Type B pancreatic cell (in vitro differentiated cells): Measurements from ENCODE around the gene MEGF9. TPM values are rescaled to one million over a fixed set of nuclear protein-coding genes. Genes with fewer than 3 reads are reported as not detected.

ENCODE experiments used
- DNase-seq: peaks from one replicate; pipeline ENCODE4 v3.0.0; 2021; ENCODE audit warnings: mixed read lengths; ENCODE audit not compliant: unreplicated experiment; ENCODE audit errors: extremely low spot score
- H3K27ac Mint-ChIP-seq: 2 replicates; pipeline ENCODE4 v1.8.0; 2021; ENCODE audit warnings: mild to moderate bottlenecking, mixed read lengths
- H3K27me3 Mint-ChIP-seq: 2 replicates; pipeline ENCODE4 v1.8.0; 2021; ENCODE audit warnings: mixed read lengths
- H3K36me3 Mint-ChIP-seq: 2 replicates; pipeline ENCODE4 v1.8.0; 2021; ENCODE audit warnings: mixed read lengths
- H3K4me1 Mint-ChIP-seq: one replicate; pipeline ENCODE4 v1.8.0; 2021; ENCODE audit warnings: mixed read lengths; ENCODE audit not compliant: unreplicated experiment
- H3K4me3 Mint-ChIP-seq: 2 replicates; pipeline ENCODE4 v1.8.0; 2021; ENCODE audit warnings: mild to moderate bottlenecking, mixed read lengths
- H3K9me3 Mint-ChIP-seq: 2 replicates; pipeline ENCODE4 v1.8.0; 2021; ENCODE audit warnings: mixed read lengths
- total RNA-seq: library from RNA; stranded (reverse); gene quantifications from 2 replicates; pipeline ENCODE4 v1.2.1, GENCODE V29; 2021; ENCODE audit warnings: low replicate concordance
- TF ChIP-seq, protein P1 (sequence below): fragments of 200-600 bp; sonication (generic); conservative IDR thresholded peaks from 2 replicates; pipeline ENCODE4 v1.5.0; 2021; ENCODE audit warnings: antibody characterized with exemption, mild to moderate bottlenecking

MEGF9 gene
- total RNA-seq, 1 donor from 2014 or later = 14.7 TPM

DNA sequence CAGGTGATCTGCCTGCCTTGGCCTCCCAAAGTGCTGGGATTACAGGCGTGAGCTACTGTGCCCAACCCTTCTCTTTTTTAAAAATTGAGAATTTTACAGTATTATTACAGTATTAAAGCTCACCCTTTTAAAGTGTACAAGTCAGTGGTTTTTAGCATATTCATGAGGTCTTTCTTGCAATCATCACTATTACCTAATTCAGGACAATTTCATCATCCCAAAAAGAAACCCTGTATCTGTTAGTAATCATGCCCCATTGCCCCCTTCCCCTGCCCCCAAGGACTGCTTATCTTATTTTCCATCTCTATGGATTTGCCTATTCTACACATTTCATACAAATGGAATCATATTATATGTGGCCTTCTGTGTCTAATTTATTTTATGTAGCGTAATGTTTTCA lies 22.6 kb upstream of the MEGF9 start:
- Mint-ChIP-seq H3K9me3 (no peaks in the 10 kb centered on the region), H3K36me3 (no peaks in the 10 kb centered on the region), H3K4me3 (no peak overlapping the region), H3K27ac (no peak overlapping the region), H3K27me3 (no peaks in the 10 kb centered on the region), H3K4me1 (peaks cover 5% of the 10 kb centered on the region)
- DNase-seq = no peak
- TF ChIP-seq, protein P1, sequence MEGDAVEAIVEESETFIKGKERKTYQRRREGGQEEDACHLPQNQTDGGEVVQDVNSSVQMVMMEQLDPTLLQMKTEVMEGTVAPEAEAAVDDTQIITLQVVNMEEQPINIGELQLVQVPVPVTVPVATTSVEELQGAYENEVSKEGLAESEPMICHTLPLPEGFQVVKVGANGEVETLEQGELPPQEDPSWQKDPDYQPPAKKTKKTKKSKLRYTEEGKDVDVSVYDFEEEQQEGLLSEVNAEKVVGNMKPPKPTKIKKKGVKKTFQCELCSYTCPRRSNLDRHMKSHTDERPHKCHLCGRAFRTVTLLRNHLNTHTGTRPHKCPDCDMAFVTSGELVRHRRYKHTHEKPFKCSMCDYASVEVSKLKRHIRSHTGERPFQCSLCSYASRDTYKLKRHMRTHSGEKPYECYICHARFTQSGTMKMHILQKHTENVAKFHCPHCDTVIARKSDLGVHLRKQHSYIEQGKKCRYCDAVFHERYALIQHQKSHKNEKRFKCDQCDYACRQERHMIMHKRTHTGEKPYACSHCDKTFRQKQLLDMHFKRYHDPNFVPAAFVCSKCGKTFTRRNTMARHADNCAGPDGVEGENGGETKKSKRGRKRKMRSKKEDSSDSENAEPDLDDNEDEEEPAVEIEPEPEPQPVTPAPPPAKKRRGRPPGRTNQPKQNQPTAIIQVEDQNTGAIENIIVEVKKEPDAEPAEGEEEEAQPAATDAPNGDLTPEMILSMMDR = no peak

GRCh38 chr9:120735415-120736126 lies 21.3 kb upstream of the MEGF9 start:
- no peak for DNase-seq
- Mint-ChIP-seq H3K36me3 (no peaks in the 10 kb centered on the region), H3K9me3 (no peaks in the 10 kb centered on the region), H3K4me3 (no peak overlapping the region), H3K27me3 (no peaks in the 10 kb centered on the region), H3K27ac (no peak overlapping the region), H3K4me1 (peaks cover 13% of the 10 kb centered on the region)
- TF ChIP-seq, protein P1 = no peak

GRCh38 chr9:120734607-120735410 lies 20.5 kb upstream of the MEGF9 start:
- TF ChIP-seq, protein P1 = no peak
- Mint-ChIP-seq H3K4me1 (peaks cover 13% of the 10 kb centered on the region), H3K27ac (no peak overlapping the region), H3K36me3 (no peaks in the 10 kb centered on the region), H3K27me3 (no peaks in the 10 kb centered on the region), H3K9me3 (no peaks in the 10 kb centered on the region), H3K4me3 (no peak overlapping the region)
- no peak for DNase-seq

DNA sequence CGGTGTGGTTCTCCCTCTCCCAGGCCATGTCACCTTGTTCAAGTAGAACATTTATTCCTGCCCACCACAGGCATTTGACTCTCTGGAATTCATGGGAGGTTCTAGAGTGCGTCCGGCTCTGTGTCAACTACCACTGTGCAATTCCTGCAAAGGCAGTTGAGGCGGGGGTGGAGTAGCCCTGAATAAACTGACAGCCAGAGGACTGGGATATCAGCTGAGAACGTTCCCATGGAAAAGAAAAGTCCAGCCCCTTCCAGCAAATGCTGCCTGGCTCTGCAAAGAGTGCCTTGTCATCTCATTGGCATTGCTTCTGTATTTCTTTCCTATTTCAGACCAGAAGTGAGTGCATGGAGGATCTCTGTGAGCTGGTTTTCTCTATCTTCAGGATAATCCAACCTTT lies 18.9 kb upstream of the MEGF9 start:
- no peak for DNase-seq
- TF ChIP-seq, protein P1 = no peak
- Mint-ChIP-seq H3K27me3 (no peaks in the 10 kb centered on the region), H3K9me3 (no peaks in the 10 kb centered on the region), H3K4me1 (peaks cover 13% of the 10 kb centered on the region), H3K36me3 (no peaks in the 10 kb centered on the region), H3K27ac (no peak overlapping the region), H3K4me3 (no peak overlapping the region)

DNA sequence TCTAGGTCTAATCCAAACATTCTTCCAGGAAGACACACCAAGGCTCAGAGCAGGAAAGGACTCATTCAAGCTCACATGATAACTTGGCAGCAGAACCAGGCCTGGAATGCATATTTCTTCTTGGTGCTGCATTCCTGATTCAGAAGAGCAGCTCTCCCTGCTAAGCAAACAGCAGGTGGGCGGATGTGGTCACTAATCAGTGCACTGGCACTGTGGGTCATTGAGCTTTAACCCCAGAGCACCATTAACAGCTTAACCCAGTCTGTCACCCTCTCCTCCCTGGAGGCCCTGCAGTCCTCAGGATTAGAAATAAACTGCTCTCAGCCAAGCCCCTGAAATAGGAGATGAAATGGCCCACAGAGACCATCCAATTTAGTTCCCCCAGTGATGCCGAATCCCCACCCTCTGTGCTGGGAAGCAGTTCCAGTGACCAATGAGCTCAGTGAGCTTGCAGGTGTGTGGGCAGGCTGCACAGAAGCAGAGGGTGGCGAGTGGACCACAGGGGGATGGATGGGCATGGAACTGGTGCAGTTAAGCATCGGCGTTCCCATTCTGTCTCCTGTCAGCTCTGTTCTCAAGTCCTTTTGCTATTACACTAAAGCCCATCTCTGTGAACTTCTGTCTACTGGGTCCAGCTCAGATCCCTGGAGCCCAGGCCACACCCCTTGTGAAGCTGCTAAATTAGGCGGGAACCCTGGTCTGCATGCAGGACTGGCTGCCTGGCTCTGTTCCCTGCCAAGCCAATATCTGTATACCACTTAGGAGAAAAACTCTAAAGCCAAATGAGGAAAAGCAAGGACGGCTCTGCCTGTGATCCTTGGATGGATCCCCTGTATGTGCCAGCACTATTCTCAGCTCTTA lies 16.6 kb upstream of the MEGF9 start:
- Mint-ChIP-seq H3K4me3 (no peak overlapping the region), H3K36me3 (no peaks in the 10 kb centered on the region), H3K27ac (no peak overlapping the region), H3K4me1 (peaks cover 13% of the 10 kb centered on the region), H3K9me3 (no peaks in the 10 kb centered on the region), H3K27me3 (peaks cover 6% of the 10 kb centered on the region)
- TF ChIP-seq, protein P1 = no peak
- no peak for DNase-seq
